NCI-H69 (cell line): Measurements from ENCODE around the gene SLITRK3.
"Not testable (repeated sequence)": the region's sequence is repeated elsewhere in the genome, so short reads cannot be mapped to it uniquely, and the experiment has no call there.

Source experiments
- DNase-seq: peaks from one replicate; lab custom pipeline; 2025; lab: John Stamatoyannopoulos, UW

SLITRK3 gene

GRCh38 chr3:165192610-165193192, 3.5 kb downstream of the SLITRK3 start:
- DNase-seq: peak; percentile 48

GRCh38 chr3:165191491-165191890, 4.7 kb downstream of the SLITRK3 start:
- DNase-seq: no peak

GRCh38 chr3:165188452-165188851, 7.7 kb downstream of the SLITRK3 start:
- no peak for DNase-seq

- DNase-seq: peak; percentile 83
Observed at GRCh38 chr3:165185707-165186327, 10.4 kb downstream of the SLITRK3 start.

GRCh38 chr3:165181556-165181955, 14.6 kb downstream of the SLITRK3 start:
- peak; percentile 20 for DNase-seq

GRCh38 chr3:165170236-165170635, 25.9 kb downstream of the SLITRK3 start:
- no peak for DNase-seq

- DNase-seq: no peak
Observed at GRCh38 chr3:165169368-165169767, 26.8 kb downstream of the SLITRK3 start.

GRCh38 chr3:165162883-165163282, 33.3 kb downstream of the SLITRK3 start:
- no peak for DNase-seq

- DNase-seq: peak; percentile 7
Observed at GRCh38 chr3:165159760-165160421, 36.3 kb downstream of the SLITRK3 start.

- DNase-seq: no peak
Observed at GRCh38 chr3:165158011-165158410, 38.2 kb downstream of the SLITRK3 start.

GRCh38 chr3:165156757-165157420, 39.3 kb downstream of the SLITRK3 start:
- DNase-seq: no peak

GRCh38 chr3:165148876-165149441, 47.2 kb downstream of the SLITRK3 start:
- DNase-seq: no peak

- no peak for DNase-seq
Observed at GRCh38 chr3:165144271-165144670, 51.9 kb downstream of the SLITRK3 start.

GRCh38 chr3:165139918-165140317, 56.3 kb downstream of the SLITRK3 start:
- DNase-seq: not testable (repeated sequence)
